ENCODE data around the gene MKI67. TPM values are rescaled to one million over a fixed set of nuclear protein-coding genes. Genes with fewer than 3 reads are reported as not detected.
A peak's percentile ranks its signal among the peaks of the same experiment; 100 is the strongest.

The MKI67 gene
- total RNA-seq, 2 donors from 2014 or later = 0.41 to 2.7 TPM

GRCh38 chr10:128130051-128130450 lies 3.8 kb upstream of the MKI67 start:
- H3K4me1 ChIP-seq (ENCODE audit: control insufficient read depth in 1 of 2, low read depth in 2 of 2) = peaks cover 10% of the 10 kb centered on the region in 2 donors
- no peak for TF ChIP-seq CTCF (IDR thresholded peaks at IDR 0.05)
- no peaks in the 10 kb centered on the region for H3K9me3 ChIP-seq
- H3K36me3 ChIP-seq = no peaks in the 10 kb centered on the region
- ATAC-seq (ENCODE audit: insufficient number of reproducible peaks, low FRiP score, low read depth) (no peak), DNase-seq (ENCODE audit: low spot score) (no peak)
- H3K27me3 ChIP-seq (replicated peaks; ENCODE audit: insufficient read depth) = no peaks in the 10 kb centered on the region
- no peak overlapping the region for H3K4me3 ChIP-seq
- no peak overlapping the region for H3K27ac ChIP-seq

- Histone ChIP-seq H3K27me3 (replicated peaks; ENCODE audit: insufficient read depth) (no peaks in the 10 kb centered on the region), H3K9me3 (no peaks in the 10 kb centered on the region), H3K36me3 (no peaks in the 10 kb centered on the region), H3K4me1 (ENCODE audit: control insufficient read depth in 1 of 2, low read depth in 2 of 2) (peaks cover 11 to 12% of the 10 kb centered on the region in 2 donors), H3K4me3 (no peak overlapping the region), H3K27ac (no peak overlapping the region)
- no peak for TF ChIP-seq CTCF (IDR thresholded peaks at IDR 0.05)
- ATAC-seq (ENCODE audit: insufficient number of reproducible peaks, low FRiP score, low read depth) = no peak
- DNase-seq (ENCODE audit: low spot score) = no peak
Measured at GRCh38 chr10:128128582-128128981, 2.4 kb upstream of the MKI67 start.

GRCh38 chr10:128125416-128125943 lies 743 bp downstream of the MKI67 start:
- no peak overlapping the region for H3K27ac ChIP-seq
- no peaks in the 10 kb centered on the region for H3K27me3 ChIP-seq (replicated peaks; ENCODE audit: insufficient read depth)

GRCh38 chr10:128124813-128125403 lies 1.3 kb downstream of the MKI67 start:
- Histone ChIP-seq H3K27ac (no peak overlapping the region), H3K27me3 (replicated peaks; ENCODE audit: insufficient read depth) (no peaks in the 10 kb centered on the region), H3K4me1 (ENCODE audit: control insufficient read depth in 1 of 2, low read depth in 2 of 2) (peaks cover 11 to 12% of the 10 kb centered on the region in 2 donors), H3K4me3 (peak overlapping the region; percentile 76), H3K9me3 (no peaks in the 10 kb centered on the region), H3K36me3 (no peaks in the 10 kb centered on the region)
- no peak for ATAC-seq (ENCODE audit: insufficient number of reproducible peaks, low FRiP score, low read depth)
- TF ChIP-seq CTCF (IDR thresholded peaks at IDR 0.05) = no peak
- no peak for DNase-seq (ENCODE audit: low spot score)

More at GRCh38 chr10:128125416-128125943, 743 bp downstream of the MKI67 start:
- ATAC-seq (ENCODE audit: insufficient number of reproducible peaks, low FRiP score, low read depth) = no peak
- Histone ChIP-seq H3K36me3 (no peaks in the 10 kb centered on the region), H3K9me3 (no peaks in the 10 kb centered on the region), H3K4me3 (peak overlapping the region; percentile 76), H3K4me1 (ENCODE audit: control insufficient read depth in 1 of 2, low read depth in 2 of 2) (peaks cover 11 to 12% of the 10 kb centered on the region in 2 donors)
- DNase-seq (ENCODE audit: low spot score) = no peak
- no peak for TF ChIP-seq CTCF (IDR thresholded peaks at IDR 0.05)

- Histone ChIP-seq H3K4me3 (no peak overlapping the region), H3K27ac (no peak overlapping the region), H3K36me3 (no peaks in the 10 kb centered on the region), H3K9me3 (no peaks in the 10 kb centered on the region), H3K27me3 (replicated peaks; ENCODE audit: insufficient read depth) (no peaks in the 10 kb centered on the region), H3K4me1 (ENCODE audit: control insufficient read depth in 1 of 2, low read depth in 2 of 2) (peaks cover 11 to 12% of the 10 kb centered on the region in 2 donors)
- DNase-seq (ENCODE audit: low spot score) = no peak
- no peak for TF ChIP-seq CTCF (IDR thresholded peaks at IDR 0.05)
- no peak for ATAC-seq (ENCODE audit: insufficient number of reproducible peaks, low FRiP score, low read depth)
Measured at GRCh38 chr10:128123846-128124245, 2.4 kb downstream of the MKI67 start.
